D721Med (cell line): ENCODE results near the gene CCAR1.
"Not testable (repeated sequence)": the region's sequence is repeated elsewhere in the genome, so short reads cannot be mapped to it uniquely, and the experiment has no call there.

ENCODE experiments used
- DNase-seq: peaks from one replicate; pipeline ENCODE4 v3.0.0; 2011; ENCODE audit warnings: low spot score; ENCODE audit not compliant: insufficient read length
- FAIRE-seq: peaks from 2 replicates; lab custom pipeline; 2011; peaks lifted over from hg19 to GRCh38; lab: Jason Lieb, UNC
- TF ChIP-seq, protein P1 (sequence below): IDR thresholded peaks from 2 replicates; pipeline ENCODE4 v1.5.1; 2012; ENCODE audit warnings: mild to moderate bottlenecking, control low read depth; ENCODE audit not compliant: insufficient read depth; ENCODE audit errors: missing control alignments

CCAR1 gene

DNA sequence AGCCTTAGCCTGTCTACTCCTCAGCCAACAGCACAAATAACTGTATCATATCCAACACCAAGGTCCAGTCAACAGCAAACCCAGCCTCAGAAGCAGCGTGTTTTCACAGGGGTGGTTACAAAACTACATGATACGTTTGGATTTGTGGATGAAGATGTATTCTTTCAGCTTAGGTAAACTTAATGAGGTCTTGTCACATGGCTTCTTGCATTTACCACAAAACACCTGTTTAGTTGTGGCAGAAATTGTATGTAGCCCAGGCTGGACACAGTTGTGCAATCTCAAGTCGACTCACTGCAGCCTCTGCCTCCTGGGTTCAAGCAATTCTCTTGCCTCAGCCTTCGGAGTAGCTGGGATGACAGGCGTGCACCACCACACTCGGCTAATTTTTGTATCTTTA, 21.4 kb downstream of the CCAR1 start:
- no peak for FAIRE-seq
- TF ChIP-seq, protein P1, sequence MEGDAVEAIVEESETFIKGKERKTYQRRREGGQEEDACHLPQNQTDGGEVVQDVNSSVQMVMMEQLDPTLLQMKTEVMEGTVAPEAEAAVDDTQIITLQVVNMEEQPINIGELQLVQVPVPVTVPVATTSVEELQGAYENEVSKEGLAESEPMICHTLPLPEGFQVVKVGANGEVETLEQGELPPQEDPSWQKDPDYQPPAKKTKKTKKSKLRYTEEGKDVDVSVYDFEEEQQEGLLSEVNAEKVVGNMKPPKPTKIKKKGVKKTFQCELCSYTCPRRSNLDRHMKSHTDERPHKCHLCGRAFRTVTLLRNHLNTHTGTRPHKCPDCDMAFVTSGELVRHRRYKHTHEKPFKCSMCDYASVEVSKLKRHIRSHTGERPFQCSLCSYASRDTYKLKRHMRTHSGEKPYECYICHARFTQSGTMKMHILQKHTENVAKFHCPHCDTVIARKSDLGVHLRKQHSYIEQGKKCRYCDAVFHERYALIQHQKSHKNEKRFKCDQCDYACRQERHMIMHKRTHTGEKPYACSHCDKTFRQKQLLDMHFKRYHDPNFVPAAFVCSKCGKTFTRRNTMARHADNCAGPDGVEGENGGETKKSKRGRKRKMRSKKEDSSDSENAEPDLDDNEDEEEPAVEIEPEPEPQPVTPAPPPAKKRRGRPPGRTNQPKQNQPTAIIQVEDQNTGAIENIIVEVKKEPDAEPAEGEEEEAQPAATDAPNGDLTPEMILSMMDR = no peak

DNA sequence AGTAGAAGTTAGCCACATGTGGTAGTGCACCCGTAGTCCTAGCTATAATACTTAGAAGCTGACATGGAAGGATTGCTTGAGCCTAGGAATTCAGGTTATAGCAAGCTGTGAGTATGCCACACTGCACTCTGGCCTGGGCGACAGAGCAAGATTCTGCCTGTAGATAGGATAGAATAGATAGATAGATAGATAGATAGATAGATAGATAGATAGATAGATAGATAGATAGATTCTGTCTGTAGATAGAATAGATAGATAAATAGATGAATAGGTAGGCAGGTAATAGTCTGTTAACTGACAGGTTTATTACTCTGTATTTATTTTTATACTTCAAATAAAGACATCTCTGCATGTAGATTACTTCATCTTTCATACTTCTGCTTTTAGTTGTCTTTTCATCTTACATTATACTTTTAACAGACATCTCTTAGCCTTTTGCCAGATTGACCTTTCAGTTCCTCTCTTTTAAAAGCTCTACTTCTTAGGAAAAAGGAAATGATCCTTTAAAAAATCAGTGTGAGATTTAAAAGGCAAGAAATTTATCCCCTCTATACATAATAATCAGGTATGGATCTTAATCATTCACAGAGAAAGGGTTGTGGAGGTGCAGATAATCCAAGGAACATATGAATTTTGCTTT, 31.8 kb downstream of the CCAR1 start:
- FAIRE-seq (no peak), DNase-seq (no peak)
- TF ChIP-seq, protein P1 = no peak

More for the DNA sequence above, 21.4 kb downstream of the CCAR1 start:
- no peak for DNase-seq

DNA sequence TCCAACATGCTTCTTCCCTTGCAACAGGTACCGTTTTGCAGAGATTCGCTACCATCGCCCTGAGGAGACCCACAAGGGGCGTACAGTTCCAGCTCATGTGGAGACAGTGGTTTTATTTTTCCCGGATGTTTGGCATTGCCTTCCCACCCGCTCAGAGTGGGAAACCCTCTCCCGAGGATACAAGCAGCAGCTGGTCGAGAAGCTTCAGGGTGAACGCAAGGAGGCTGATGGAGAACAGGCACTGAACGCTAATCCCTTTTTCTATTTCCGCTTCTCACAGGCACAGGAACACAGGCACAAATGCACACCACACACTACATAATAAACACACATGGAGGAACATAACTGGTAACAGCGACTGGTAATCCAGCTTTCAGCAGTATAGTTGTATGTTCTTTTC, 35.2 kb downstream of the CCAR1 start:
- DNase-seq (no peak), FAIRE-seq (no peak)
- TF ChIP-seq, protein P1 = no peak

DNA sequence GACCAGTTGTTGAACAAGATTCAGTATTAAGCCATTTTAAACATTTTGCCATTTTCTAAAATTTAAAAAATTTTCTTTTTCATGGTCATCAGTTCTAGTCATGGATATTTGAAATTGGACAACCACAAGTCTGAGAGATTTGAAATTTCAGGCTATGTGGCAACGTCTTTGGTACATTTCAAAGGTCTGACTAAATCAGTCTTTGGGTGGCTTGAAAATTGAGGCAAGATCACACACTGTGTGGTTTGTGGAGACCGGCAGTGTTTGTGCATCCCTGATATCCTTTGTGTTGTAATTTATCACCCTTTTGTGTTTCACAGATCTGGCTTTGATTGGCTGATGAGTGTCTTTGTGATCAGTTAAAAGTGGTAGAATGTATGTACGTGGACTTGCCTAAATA, 35.7 kb downstream of the CCAR1 start:
- TF ChIP-seq, protein P1 = no peak
- no peak for FAIRE-seq
- DNase-seq = no peak

DNA sequence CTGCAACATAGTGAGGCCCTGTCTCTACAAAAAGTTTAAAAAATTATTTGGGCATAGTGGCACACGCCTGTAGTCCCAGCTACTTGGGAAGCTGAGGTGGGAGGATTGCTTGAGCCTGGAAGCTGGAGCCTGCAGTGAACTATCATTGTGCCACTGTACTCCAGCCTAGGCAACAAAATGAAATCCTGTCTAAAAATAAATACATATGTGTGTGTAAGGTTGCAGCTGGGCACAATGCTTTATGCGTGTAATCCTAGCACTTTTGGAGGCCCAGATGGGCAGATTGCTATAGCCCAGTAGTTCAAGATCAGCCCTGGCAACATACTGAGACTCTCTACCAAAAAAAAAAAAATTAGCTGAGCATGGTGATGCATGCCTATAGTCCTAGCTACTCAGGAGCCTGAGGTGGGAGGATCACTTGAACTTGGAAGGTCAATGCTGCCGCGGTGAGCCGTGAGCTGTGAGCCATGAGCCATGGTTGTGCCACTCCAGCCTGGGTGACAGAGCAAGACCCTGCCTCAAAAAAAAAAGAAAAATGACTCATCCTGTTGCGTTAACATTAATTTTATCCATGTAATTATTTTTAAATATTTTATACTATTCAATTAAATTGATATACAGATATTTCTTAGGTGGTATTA, 38.3 kb downstream of the CCAR1 start:
- TF ChIP-seq, protein P1 = no peak
- DNase-seq = no peak
- no peak for FAIRE-seq

DNA sequence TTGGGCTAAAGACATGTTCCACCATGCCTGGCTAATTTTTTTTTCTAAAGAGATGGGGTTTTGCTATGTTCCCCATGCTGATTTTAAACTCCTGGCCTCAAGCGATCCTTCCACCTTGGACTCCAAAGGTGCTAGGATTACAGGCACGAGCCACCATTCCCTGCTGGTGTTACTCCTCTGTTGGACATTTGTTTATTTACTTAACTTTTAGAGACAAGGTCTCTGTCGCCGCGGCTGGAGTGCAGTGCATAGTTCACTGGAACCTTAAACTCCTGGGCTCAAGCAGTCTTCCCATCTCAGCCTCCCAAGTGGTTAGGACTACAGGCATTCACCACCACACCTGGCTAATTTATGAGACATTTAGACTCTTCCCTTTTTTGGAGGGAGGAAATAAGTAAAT, 38.9 kb downstream of the CCAR1 start:
- DNase-seq = no peak
- no peak for FAIRE-seq
- TF ChIP-seq, protein P1 = no peak

DNA sequence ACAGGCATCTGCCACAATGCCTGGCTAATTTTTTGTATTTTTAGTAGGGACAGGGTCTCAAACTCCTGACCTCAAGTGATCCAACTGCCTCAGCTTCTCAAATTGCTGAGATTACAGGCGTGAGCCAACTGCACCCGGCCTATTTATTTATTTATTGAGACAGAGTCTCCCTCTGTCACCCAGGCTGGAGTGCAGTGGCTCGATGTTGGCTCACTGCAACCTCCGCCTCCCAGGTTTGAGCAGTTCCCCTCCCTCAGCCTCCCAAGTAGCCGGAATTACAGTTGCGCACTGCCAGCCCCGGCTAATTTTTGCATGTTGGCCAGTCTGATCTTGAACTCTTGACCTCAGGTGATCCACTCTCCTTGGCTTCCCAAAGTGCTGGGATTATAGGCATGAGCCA, 46.4 kb downstream of the CCAR1 start:
- DNase-seq, FAIRE-seq: not testable (repeated sequence)
